Measurements from ENCODE around the gene ST3GAL3. TPM values are rescaled to one million over a fixed set of nuclear protein-coding genes. Genes with fewer than 3 reads are reported as not detected.

The ST3GAL3 gene
- total RNA-seq, 1 experiment from 2014 or later: 8.6 TPM

DNA sequence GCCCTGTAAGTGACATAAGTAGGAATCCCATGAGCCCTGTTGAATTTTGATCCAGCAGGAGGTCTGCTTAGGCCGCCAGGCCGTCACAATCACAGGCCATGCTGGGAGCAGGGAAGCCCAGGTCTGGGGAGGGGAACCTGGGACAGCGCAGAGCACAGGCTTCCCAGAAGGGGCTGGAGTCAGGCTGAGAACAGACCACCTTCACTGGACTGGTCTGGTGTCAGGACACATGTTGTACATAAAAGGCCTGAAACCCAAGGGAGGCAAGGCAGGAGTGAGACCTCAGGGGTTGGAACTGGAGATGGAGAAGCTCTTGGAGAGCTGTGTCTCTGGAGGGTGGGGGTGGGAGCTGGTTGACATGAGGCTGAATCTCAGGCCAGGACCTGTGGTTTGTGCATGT, 163.0 kb downstream of the ST3GAL3 start (continued):
- TF ChIP-seq, protein P1, sequence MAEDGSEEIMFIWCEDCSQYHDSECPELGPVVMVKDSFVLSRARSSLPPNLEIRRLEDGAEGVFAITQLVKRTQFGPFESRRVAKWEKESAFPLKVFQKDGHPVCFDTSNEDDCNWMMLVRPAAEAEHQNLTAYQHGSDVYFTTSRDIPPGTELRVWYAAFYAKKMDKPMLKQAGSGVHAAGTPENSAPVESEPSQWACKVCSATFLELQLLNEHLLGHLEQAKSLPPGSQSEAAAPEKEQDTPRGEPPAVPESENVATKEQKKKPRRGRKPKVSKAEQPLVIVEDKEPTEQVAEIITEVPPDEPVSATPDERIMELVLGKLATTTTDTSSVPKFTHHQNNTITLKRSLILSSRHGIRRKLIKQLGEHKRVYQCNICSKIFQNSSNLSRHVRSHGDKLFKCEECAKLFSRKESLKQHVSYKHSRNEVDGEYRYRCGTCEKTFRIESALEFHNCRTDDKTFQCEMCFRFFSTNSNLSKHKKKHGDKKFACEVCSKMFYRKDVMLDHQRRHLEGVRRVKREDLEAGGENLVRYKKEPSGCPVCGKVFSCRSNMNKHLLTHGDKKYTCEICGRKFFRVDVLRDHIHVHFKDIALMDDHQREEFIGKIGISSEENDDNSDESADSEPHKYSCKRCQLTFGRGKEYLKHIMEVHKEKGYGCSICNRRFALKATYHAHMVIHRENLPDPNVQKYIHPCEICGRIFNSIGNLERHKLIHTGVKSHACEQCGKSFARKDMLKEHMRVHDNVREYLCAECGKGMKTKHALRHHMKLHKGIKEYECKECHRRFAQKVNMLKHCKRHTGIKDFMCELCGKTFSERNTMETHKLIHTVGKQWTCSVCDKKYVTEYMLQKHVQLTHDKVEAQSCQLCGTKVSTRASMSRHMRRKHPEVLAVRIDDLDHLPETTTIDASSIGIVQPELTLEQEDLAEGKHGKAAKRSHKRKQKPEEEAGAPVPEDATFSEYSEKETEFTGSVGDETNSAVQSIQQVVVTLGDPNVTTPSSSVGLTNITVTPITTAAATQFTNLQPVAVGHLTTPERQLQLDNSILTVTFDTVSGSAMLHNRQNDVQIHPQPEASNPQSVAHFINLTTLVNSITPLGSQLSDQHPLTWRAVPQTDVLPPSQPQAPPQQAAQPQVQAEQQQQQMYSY (CRISPR knock-in tag; IDR thresholded peaks at IDR 0.05): no peak
- no peak for TF ChIP-seq ZNF396 (CRISPR knock-in tag; IDR thresholded peaks at IDR 0.05; ENCODE audit: borderline replicate concordance)
- TF ChIP-seq, protein P2, sequence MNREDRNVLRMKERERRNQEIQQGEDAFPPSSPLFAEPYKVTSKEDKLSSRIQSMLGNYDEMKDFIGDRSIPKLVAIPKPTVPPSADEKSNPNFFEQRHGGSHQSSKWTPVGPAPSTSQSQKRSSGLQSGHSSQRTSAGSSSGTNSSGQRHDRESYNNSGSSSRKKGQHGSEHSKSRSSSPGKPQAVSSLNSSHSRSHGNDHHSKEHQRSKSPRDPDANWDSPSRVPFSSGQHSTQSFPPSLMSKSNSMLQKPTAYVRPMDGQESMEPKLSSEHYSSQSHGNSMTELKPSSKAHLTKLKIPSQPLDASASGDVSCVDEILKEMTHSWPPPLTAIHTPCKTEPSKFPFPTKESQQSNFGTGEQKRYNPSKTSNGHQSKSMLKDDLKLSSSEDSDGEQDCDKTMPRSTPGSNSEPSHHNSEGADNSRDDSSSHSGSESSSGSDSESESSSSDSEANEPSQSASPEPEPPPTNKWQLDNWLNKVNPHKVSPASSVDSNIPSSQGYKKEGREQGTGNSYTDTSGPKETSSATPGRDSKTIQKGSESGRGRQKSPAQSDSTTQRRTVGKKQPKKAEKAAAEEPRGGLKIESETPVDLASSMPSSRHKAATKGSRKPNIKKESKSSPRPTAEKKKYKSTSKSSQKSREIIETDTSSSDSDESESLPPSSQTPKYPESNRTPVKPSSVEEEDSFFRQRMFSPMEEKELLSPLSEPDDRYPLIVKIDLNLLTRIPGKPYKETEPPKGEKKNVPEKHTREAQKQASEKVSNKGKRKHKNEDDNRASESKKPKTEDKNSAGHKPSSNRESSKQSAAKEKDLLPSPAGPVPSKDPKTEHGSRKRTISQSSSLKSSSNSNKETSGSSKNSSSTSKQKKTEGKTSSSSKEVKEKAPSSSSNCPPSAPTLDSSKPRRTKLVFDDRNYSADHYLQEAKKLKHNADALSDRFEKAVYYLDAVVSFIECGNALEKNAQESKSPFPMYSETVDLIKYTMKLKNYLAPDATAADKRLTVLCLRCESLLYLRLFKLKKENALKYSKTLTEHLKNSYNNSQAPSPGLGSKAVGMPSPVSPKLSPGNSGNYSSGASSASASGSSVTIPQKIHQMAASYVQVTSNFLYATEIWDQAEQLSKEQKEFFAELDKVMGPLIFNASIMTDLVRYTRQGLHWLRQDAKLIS (CRISPR knock-in tag; IDR thresholded peaks at IDR 0.05; ENCODE audit: borderline replicate concordance): no peak
- TF ChIP-seq, protein P3, sequence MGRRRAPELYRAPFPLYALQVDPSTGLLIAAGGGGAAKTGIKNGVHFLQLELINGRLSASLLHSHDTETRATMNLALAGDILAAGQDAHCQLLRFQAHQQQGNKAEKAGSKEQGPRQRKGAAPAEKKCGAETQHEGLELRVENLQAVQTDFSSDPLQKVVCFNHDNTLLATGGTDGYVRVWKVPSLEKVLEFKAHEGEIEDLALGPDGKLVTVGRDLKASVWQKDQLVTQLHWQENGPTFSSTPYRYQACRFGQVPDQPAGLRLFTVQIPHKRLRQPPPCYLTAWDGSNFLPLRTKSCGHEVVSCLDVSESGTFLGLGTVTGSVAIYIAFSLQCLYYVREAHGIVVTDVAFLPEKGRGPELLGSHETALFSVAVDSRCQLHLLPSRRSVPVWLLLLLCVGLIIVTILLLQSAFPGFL (CRISPR knock-in tag; IDR thresholded peaks at IDR 0.05; ENCODE audit: borderline replicate concordance): no peak
- no peak for TF ChIP-seq ZNF423 (CRISPR knock-in tag; IDR thresholded peaks at IDR 0.05)
- no peak for TF ChIP-seq NR1H2 (CRISPR knock-in tag; IDR thresholded peaks at IDR 0.05)

DNA sequence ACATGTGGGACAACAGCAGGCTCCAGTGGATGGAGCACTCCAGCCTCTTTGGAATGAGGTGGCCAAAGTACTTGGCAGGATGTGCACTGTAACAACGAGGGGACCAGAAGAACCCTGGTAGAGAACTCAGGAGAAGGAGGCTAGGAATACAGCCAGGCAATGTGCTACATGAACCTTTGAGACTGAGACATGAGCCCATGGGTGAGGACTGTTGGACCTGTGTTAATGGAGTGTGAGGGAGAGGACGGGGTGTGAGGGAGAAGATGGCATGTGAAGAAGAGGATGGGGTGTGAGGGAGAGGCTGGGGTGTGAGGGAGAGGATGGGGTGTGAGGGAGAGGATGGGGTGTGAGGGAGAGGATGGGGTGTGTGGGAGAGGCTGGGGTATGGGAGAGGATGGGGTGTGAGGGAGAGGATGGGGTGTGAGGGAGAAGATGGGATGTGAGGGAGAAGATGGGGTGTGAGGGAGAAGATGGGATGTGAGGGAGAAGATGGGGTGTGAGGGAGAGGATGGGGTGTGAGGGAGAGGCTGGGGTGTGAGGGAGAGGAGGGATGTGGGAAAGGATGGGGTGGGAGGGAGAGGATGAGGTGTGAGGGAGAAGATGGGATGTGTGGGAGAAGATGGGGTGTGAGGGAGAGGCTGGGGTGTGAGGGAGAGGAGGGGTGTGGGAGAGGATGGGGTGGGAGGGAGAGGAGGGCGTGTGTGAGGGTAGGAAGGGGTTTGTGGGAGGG, 164.0 kb downstream of the ST3GAL3 start:
- Mint-ChIP-seq H3K4me1 (no peaks in the 10 kb centered on the region), H3K36me3 (no peaks in the 10 kb centered on the region), H3K9me3 (no peaks in the 10 kb centered on the region), H3K27ac (no peak overlapping the region), H3K4me3 (no peak overlapping the region), H3K27me3 (ENCODE audit: low read depth) (no peaks in the 10 kb centered on the region; the same call in none of the 2 replicates)
- TF ChIP-seq, protein P4, sequence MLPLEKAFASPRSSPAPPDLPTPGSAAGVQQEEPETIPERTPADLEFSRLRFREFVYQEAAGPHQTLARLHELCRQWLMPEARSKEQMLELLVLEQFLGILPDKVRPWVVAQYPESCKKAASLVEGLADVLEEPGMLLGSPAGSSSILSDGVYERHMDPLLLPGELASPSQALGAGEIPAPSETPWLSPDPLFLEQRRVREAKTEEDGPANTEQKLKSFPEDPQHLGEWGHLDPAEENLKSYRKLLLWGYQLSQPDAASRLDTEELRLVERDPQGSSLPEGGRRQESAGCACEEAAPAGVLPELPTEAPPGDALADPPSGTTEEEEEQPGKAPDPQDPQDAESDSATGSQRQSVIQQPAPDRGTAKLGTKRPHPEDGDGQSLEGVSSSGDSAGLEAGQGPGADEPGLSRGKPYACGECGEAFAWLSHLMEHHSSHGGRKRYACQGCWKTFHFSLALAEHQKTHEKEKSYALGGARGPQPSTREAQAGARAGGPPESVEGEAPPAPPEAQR (CRISPR knock-in tag; IDR thresholded peaks at IDR 0.05): no peak
- TF ChIP-seq ZNF416 (CRISPR knock-in tag; IDR thresholded peaks at IDR 0.05): no peak
- no peak for TF ChIP-seq ZNF396 (CRISPR knock-in tag; IDR thresholded peaks at IDR 0.05; ENCODE audit: borderline replicate concordance)
- TF ChIP-seq, protein P5, sequence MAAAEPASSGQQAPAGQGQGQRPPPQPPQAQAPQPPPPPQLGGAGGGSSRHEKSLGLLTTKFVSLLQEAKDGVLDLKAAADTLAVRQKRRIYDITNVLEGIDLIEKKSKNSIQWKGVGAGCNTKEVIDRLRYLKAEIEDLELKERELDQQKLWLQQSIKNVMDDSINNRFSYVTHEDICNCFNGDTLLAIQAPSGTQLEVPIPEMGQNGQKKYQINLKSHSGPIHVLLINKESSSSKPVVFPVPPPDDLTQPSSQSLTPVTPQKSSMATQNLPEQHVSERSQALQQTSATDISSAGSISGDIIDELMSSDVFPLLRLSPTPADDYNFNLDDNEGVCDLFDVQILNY (CRISPR knock-in tag; IDR thresholded peaks at IDR 0.05): no peak
- TF ChIP-seq, protein P6, sequence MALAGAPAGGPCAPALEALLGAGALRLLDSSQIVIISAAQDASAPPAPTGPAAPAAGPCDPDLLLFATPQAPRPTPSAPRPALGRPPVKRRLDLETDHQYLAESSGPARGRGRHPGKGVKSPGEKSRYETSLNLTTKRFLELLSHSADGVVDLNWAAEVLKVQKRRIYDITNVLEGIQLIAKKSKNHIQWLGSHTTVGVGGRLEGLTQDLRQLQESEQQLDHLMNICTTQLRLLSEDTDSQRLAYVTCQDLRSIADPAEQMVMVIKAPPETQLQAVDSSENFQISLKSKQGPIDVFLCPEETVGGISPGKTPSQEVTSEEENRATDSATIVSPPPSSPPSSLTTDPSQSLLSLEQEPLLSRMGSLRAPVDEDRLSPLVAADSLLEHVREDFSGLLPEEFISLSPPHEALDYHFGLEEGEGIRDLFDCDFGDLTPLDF (CRISPR knock-in tag; IDR thresholded peaks at IDR 0.05): no peak
- TF ChIP-seq, protein P7, sequence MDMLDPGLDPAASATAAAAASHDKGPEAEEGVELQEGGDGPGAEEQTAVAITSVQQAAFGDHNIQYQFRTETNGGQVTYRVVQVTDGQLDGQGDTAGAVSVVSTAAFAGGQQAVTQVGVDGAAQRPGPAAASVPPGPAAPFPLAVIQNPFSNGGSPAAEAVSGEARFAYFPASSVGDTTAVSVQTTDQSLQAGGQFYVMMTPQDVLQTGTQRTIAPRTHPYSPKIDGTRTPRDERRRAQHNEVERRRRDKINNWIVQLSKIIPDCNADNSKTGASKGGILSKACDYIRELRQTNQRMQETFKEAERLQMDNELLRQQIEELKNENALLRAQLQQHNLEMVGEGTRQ (CRISPR knock-in tag; IDR thresholded peaks at IDR 0.05): no peak
- TF ChIP-seq, protein P2 (CRISPR knock-in tag; IDR thresholded peaks at IDR 0.05; ENCODE audit: borderline replicate concordance): no peak
- no peak for TF ChIP-seq SMAD4 (CRISPR knock-in tag; IDR thresholded peaks at IDR 0.05)
- ChIA-PET CTCF (no interaction called here), POLR2A (no interaction called here)
- ATAC-seq (no peak), DNase-seq (ENCODE audit: low spot score) (no peak)

All from WTC11 (cell line).